Suppressor macrophage (primary cell): ENCODE data around the gene PAOX.

ENCODE experiments used
- DNase-seq, 4 experiments: peaks; one replicate each; pipeline ENCODE4 v3.0.0-alpha.2; 2020 to 2022

Gene PAOX

DNA sequence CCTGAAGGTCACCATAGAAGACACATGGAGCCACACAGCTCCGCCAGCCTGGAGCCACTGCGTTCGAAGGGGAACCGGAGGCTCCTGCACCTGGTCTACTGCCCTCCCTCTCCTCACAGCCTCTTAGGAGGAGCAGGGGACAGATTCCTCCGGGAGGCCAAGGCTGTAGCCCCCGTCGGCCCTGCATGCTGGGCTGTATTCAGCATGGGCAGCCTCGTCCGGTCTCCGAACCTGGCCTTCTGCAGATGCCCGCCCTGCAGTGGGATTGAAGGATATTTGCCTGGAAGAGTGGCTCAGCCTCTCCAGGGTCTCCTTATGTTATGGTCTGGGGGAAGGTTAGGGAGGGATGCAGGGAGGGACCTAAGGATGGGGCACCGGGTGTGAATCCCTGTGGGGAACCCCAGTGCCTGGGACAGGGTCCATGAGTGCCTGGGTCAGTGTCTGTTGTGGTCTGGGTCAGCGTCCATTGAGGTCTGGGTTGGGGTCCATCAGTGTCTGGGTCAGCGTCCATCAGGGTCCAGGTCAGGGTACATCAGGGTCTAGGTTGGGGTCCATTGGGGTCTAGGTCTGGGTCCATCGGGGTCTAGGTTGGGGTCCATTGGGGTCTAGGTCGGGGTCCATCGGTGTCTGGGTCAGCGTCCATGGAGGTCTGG lies 61.7 kb downstream of the PAOX start:
- DNase-seq = no peak
